Uterus (tissue), 4 donors: ENCODE results near the gene PHLDA2. TPM values are rescaled to one million over a fixed set of nuclear protein-coding genes. Genes with fewer than 3 reads are reported as not detected.

Source experiments
- DNase-seq, 2 donors: peaks; one replicate each; pipeline ENCODE4 v3.0.0-alpha.2; 2019 to 2020
- H3K27ac ChIP-seq, 2 donors: fragments of 200-600 bp; sonication (generic); 1 replicate in 1 of 2; 2 replicates in 1 of 2; pipeline ENCODE4 v1.5.1; 2016 to 2018
- H3K27me3 ChIP-seq, 2 donors: fragments of 200-600 bp; sonication (generic); one replicate each; pipeline ENCODE4 v1.5.1; 2018 to 2019; ENCODE audit warnings: control low read depth in 1 of 2
- H3K36me3 ChIP-seq, 2 donors: fragments of 200-600 bp; sonication (generic); one replicate each; pipeline ENCODE4 v1.5.1; 2019; ENCODE audit warnings: control low read depth in 1 of 2
- H3K4me1 ChIP-seq, 2 donors: fragments of 200-600 bp; sonication (generic); one replicate each; pipeline ENCODE4 v1.5.1; 2018 to 2019; ENCODE audit warnings: control low read depth in 1 of 2
- H3K4me3 ChIP-seq, 2 donors: fragments of 200-600 bp; sonication (generic); 1 replicate in 1 of 2; 2 replicates in 1 of 2; pipeline ENCODE4 v1.5.1; 2018 to 2019; ENCODE audit warnings: mild to moderate bottlenecking in 1 of 2
- H3K9me3 ChIP-seq, 2 donors: fragments of 200-600 bp; sonication (generic); one replicate each; pipeline ENCODE4 v1.5.1; 2019; ENCODE audit warnings: control low read depth in 1 of 2
- POLR2A ChIP-seq, 2 donors: fragments of 450-650 bp; IDR thresholded peaks; one replicate each; pipeline ENCODE4 v1.6.1; 2016; ENCODE audit warnings: antibody characterized with exemption in 2 of 2, mild to moderate bottlenecking in 1 of 2, moderate library complexity in 1 of 2
- intact Hi-C: fragments of 100-400 bp; cut with DNase I; formaldehyde crosslinking; loops from one replicate; pipeline ENCODE4 v1.15.1; 2023; ENCODE audit warnings: low total_unique reads
- total RNA-seq, 4 donors: library from RNA; depleted of rRNA in 3 of 4; stranded (reverse); fragments of >200 nt in 3 of 4; gene quantifications; one replicate each; pipeline versions ENCODE4 v1.1.0 to v1.2.4, GENCODE V29; 2014 to 2023
- TF ChIP-seq, protein P1 (sequence below), 4 experiments: fragments of 200-600 bp in 2 of 4; fragments of 450-650 bp in 2 of 4; sonication (generic) in 2 of 4; IDR thresholded peaks; one replicate each; pipeline ENCODE4 v1.5.1; 2016 to 2019; ENCODE audit warnings: antibody characterized with exemption in 4 of 4, mild to moderate bottlenecking in 2 of 4, moderate library complexity in 1 of 4
- donor health status: DM: yes; HTN: yes; CAD: no.

Gene PHLDA2
- total RNA-seq, 4 donors from 2014 or later = 5.2 TPM; not detected in 3

DNA sequence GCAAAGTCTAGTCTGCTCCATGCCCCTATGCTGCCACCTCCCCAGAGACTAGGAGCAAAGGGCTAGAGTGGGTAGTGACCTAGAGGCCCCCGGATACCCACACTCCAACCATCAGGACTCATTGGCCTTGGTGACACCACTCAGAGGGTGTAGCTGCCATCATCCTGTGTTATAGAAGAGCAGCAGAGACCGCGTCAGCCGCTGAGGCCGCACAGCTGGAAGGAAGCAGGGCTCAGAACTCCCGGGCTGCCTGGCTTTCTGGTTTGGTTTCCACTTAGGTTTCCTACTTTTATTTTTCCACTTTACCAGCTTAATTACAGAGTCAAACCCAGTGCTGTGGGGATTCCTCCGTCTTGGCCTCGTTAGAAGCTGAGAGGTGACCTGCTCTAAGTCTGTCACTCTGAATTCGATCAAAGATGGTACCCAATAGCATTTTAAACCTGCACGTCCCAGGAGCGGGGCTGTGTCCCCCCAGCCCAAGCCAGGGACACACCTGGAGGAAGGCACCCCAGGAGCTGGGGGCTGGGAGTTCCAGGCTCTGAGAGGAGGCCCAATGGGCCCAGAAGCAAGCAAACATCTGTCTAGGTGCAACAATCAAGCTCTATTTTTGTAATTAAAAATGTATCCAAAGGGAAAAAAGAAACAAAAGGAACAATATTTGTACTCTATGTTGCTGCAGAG is 41.6 kb downstream of the PHLDA2 start:
- no peaks in the 10 kb centered on the region for H3K27me3 ChIP-seq
- H3K4me3 ChIP-seq = no peak overlapping the region
- DNase-seq = peak in 1 of 2 donors; percentile 31
- TF ChIP-seq POLR2A (IDR thresholded peaks at IDR 0.05) = no peak
- TF ChIP-seq, protein P1, sequence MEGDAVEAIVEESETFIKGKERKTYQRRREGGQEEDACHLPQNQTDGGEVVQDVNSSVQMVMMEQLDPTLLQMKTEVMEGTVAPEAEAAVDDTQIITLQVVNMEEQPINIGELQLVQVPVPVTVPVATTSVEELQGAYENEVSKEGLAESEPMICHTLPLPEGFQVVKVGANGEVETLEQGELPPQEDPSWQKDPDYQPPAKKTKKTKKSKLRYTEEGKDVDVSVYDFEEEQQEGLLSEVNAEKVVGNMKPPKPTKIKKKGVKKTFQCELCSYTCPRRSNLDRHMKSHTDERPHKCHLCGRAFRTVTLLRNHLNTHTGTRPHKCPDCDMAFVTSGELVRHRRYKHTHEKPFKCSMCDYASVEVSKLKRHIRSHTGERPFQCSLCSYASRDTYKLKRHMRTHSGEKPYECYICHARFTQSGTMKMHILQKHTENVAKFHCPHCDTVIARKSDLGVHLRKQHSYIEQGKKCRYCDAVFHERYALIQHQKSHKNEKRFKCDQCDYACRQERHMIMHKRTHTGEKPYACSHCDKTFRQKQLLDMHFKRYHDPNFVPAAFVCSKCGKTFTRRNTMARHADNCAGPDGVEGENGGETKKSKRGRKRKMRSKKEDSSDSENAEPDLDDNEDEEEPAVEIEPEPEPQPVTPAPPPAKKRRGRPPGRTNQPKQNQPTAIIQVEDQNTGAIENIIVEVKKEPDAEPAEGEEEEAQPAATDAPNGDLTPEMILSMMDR (IDR thresholded peaks at IDR 0.05) = no peak
- H3K4me1 ChIP-seq = peaks cover 15 to 23% of the 10 kb centered on the region in 2 donors
- peak overlapping the region; percentile 49 to 90 for H3K27ac ChIP-seq
- H3K36me3 ChIP-seq = no peaks in the 10 kb centered on the region
- intact Hi-C loops = loop anchor here (10.0 kb wide), 1 partner anchor 183 kb away; no protein-coding TSS in a partner anchor
- H3K9me3 ChIP-seq = no peaks in the 10 kb centered on the region

DNA sequence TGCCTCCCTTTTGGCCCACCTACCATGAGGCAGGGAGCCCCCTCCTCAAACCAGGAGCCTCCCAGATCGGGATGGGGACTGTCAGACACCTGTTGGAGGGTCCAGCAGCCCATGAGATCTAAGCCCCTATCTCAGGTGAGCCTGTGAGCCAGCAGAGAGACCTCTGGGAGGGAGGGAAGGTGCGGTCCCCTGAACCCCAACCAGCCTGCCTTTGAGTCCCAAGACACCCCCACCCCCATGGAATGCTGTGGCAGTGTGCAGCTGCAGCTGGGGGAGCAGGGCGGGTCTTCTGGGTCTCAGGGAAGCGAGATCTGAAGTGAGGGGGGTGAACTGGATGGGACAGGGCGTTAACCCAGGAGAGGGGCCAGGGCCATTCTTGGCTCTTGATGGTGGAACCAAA is 42.3 kb downstream of the PHLDA2 start:
- Histone ChIP-seq H3K27me3 (no peaks in the 10 kb centered on the region), H3K4me1 (peaks cover 15 to 18% of the 10 kb centered on the region in 2 donors), H3K36me3 (no peaks in the 10 kb centered on the region), H3K9me3 (no peaks in the 10 kb centered on the region), H3K27ac (peak overlapping the region; percentile 85 to 90), H3K4me3 (no peak overlapping the region)
- DNase-seq = no peak
- intact Hi-C loops = loop anchor here (10.0 kb wide), 1 partner anchor 182 kb away; no protein-coding TSS in a partner anchor
- TF ChIP-seq POLR2A (IDR thresholded peaks at IDR 0.05) = no peak
- TF ChIP-seq, protein P1 (IDR thresholded peaks at IDR 0.05) = no peak

DNA sequence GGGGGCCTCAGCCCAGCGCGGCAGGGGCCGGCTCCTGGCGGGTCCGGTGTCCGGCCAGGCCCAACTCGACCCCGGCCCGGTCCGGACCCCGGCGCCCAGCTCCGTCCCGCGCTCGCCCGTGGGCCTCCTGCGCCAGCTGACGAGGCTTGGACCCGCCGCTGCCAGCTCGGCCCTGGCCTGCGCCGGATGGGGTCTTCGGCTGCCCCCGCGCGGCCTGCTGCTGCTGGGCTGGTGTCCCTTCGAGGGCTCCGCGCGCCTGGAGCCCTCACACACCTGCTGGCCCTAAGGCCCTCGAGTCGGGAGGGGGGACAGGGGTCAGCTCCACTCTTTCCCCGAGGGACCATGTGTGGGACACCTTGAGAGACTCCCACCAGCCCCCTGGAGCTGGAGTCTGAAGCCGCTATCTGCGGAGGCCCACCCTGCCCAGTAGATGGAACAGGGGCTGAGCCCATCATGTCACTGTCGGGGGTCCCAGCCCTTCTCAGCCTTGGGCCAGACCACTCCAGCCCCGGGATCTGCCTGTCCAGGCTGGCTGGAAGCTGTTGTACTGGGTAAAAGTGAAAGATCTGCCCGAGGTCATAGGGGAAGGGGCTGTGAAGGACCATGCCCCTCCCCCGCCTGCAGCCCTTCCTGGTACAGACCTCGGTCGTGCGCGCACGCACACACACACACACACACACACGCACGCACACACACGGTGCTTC is 42.9 kb downstream of the PHLDA2 start:
- Histone ChIP-seq H3K4me1 (peaks cover 9 to 12% of the 10 kb centered on the region in 2 donors), H3K27me3 (no peaks in the 10 kb centered on the region), H3K4me3 (peak overlapping the region in 1 of 2 donors; percentile 47), H3K9me3 (no peaks in the 10 kb centered on the region), H3K36me3 (no peaks in the 10 kb centered on the region), H3K27ac (peak overlapping the region; percentile 85 to 90)
- DNase-seq = peak; percentile 62 to 74
- intact Hi-C loops = loop anchor here (10.0 kb wide), 1 partner anchor 182 kb away; no protein-coding TSS in a partner anchor
- peak in 1 of 2 donors; percentile 19 for TF ChIP-seq POLR2A (IDR thresholded peaks at IDR 0.05)
- TF ChIP-seq, protein P1 (IDR thresholded peaks at IDR 0.05) = peak; percentile 22 to 51 (median 40)

DNA sequence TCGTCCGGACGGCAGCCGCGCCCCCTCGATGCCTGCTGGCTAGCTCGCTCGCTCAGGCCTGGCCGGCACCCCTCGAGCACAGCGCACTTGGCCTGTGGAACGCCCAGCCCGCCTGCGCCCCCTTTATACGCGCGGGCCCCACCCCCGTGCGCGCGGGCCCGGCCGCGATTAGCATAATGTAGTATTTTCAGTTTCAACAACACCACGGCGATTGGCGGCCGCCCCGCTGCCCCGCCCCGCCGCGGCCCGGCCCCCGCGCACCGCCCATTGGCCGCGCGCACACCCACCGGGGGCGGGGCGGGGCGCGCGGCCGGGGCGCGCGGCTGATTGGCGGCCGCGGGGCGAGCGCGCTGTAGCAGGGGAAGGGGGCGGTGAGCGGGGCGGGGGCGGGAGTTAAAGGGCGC is 43.5 kb downstream of the PHLDA2 start, which contains the start of gene CDKN1C:
CDKN1C (minus strand) TSS at position 98 of the 404 bp plus-strand sequence. CDS start 319 bp downstream, outside the sequence.
- intact Hi-C loops = loop anchor here (10.0 kb wide), 1 partner anchor 181 kb away; no protein-coding TSS in a partner anchor
- H3K36me3 ChIP-seq = no peaks in the 10 kb centered on the region

More for the DNA sequence above, 43.5 kb downstream of the PHLDA2 start, which contains the start of gene CDKN1C:
- TF ChIP-seq POLR2A (IDR thresholded peaks at IDR 0.05) = peak; percentile 89 to 98
- TF ChIP-seq, protein P1 (IDR thresholded peaks at IDR 0.05) = peak in 1 of 4 experiments; percentile 23
- peak; percentile 94 to 95 for DNase-seq
- H3K9me3 ChIP-seq = no peaks in the 10 kb centered on the region
- peak within 1 kb of the TSS; percentile 85 to 95 for H3K27ac ChIP-seq
- H3K27me3 ChIP-seq = no peaks in the 10 kb centered on the region
- H3K4me3 ChIP-seq = peak within 1 kb of the TSS; percentile 63 to 75
- H3K4me1 ChIP-seq = peaks cover 5 to 14% of the 10 kb centered on the region in 2 donors
